ENCODE data around the gene USH1G.

- TF ChIP-seq CTCF (IDR thresholded peaks at IDR 0.05; ENCODE audit: poor library complexity, severe bottlenecking) (no peak), EP300 (conservative IDR thresholded peaks at IDR 0.05; ENCODE audit: poor library complexity, severe bottlenecking) (no peak), RAD21 (conservative IDR thresholded peaks at IDR 0.05) (no peak), MXI1 (conservative IDR thresholded peaks at IDR 0.05; ENCODE audit: poor library complexity, severe bottlenecking) (no peak), POLR2AphosphoS5 (IDR thresholded peaks at IDR 0.05) (no peak), REST (IDR thresholded peaks at IDR 0.05; ENCODE audit: borderline replicate concordance) (no peak), EZH2 (IDR thresholded peaks at IDR 0.05; ENCODE audit: borderline replicate concordance, insufficient read depth, low read length, poor library complexity, severe bottlenecking) (no peak), TAF1 (IDR thresholded peaks at IDR 0.05; ENCODE audit: low read depth) (no peak)
Observed at GRCh38 chr17:74918906-74919305, 4.1 kb downstream of the USH1G start.

Data from neural cell (in vitro differentiated cells).